ENCODE results near the gene TRMT2A.

GRCh38 chr22:20080776-20081654 is 36.0 kb downstream of the TRMT2A start:
- TF ChIP-seq EP300 (IDR thresholded peaks at IDR 0.05) (no peak), CTCF (IDR thresholded peaks at IDR 0.05) (no peak), POLR2AphosphoS5 (IDR thresholded peaks at IDR 0.05) (no peak)

Data from esophagus muscularis mucosa (tissue), 4 donors.